ENCODE data around the gene MRPL34.

Gene MRPL34

GRCh38 chr19:17328517-17329365, 23.1 kb downstream of the MRPL34 start:
- no peak for DNase-seq (ENCODE audit: low read depth)

GRCh38 chr19:17329366-17330261, 23.9 kb downstream of the MRPL34 start:
- no peak for DNase-seq (ENCODE audit: low read depth)

- no peak for DNase-seq (ENCODE audit: low read depth)
Observed at GRCh38 chr19:17330262-17331044, 24.8 kb downstream of the MRPL34 start.

- DNase-seq (ENCODE audit: low read depth), result no peak
Observed at GRCh38 chr19:17331045-17331558, 25.4 kb downstream of the MRPL34 start.

- no peak for DNase-seq (ENCODE audit: low read depth)
Observed at GRCh38 chr19:17332360-17332676, 26.6 kb downstream of the MRPL34 start.

GRCh38 chr19:17332677-17333581, 27.3 kb downstream of the MRPL34 start:
- DNase-seq (ENCODE audit: low read depth), result no peak

GRCh38 chr19:17333611-17334413, 28.1 kb downstream of the MRPL34 start:
- DNase-seq (ENCODE audit: low read depth), result no peak

GRCh38 chr19:17334414-17335409, 29.0 kb downstream of the MRPL34 start, which contains the start of gene ANO8:
Gene ANO8, minus strand, starts transcription at chr19:17334855. Its CDS starts 185 bp downstream, at chr19:17334670.
- peak; percentile 73 for DNase-seq (ENCODE audit: low read depth)

GRCh38 chr19:17335575-17335974, 29.9 kb downstream of the MRPL34 start:
- DNase-seq (ENCODE audit: low read depth), result no peak

GRCh38 chr19:17336872-17337674, 31.4 kb downstream of the MRPL34 start, which contains the start of gene GTPBP3:
Gene GTPBP3, plus strand, starts transcription at chr19:17337553. Its CDS starts 59 bp downstream, at chr19:17337612.
- peak; percentile 75 for DNase-seq (ENCODE audit: low read depth)

- DNase-seq (ENCODE audit: low read depth), result no peak
Observed at GRCh38 chr19:17337675-17338432, 32.2 kb downstream of the MRPL34 start.

- no peak for DNase-seq (ENCODE audit: low read depth)
Observed at GRCh38 chr19:17338433-17339078, 32.9 kb downstream of the MRPL34 start.

- no peak for DNase-seq (ENCODE audit: low read depth)
Observed at GRCh38 chr19:17339088-17339741, 33.5 kb downstream of the MRPL34 start.

GRCh38 chr19:17340302-17340870, 34.7 kb downstream of the MRPL34 start:
- DNase-seq (ENCODE audit: low read depth), result no peak

GRCh38 chr19:17340871-17341357, 35.2 kb downstream of the MRPL34 start:
- DNase-seq (ENCODE audit: low read depth), result no peak
